Natural killer cell (primary cell): ENCODE results near the gene FAM43A. TPM values are rescaled to one million over a fixed set of nuclear protein-coding genes. Genes with fewer than 3 reads are reported as not detected.

Experiments
- ATAC-seq, 3 donors: fragments of 150-1000 bp in 2 of 3; fragments of 200-7000 bp in 1 of 3; cut with Tn5 transposase; 1 replicate in 1 of 3; 2 replicates in 2 of 3; pipeline ENCODE4 v1.10.0; 2021; ENCODE audit warnings: mild to moderate bottlenecking in 2 of 3, moderate library complexity in 2 of 3
- DNase-seq, 2 donors: peaks; one replicate each; pipeline versions ENCODE4 v3.0.0 to v3.0.0-alpha.2; 2013 to 2021; ENCODE audit warnings: mixed read lengths in 1 of 2
- H3K27ac ChIP-seq: one replicate; pipeline ENCODE4 v1.5.1; 2013; ENCODE audit warnings: mild to moderate bottlenecking, low read length
- H3K27me3 ChIP-seq: one replicate; pipeline ENCODE4 v1.6.1; 2013; ENCODE audit warnings: low read length; ENCODE audit not compliant: control insufficient read depth, insufficient read depth
- H3K36me3 ChIP-seq: one replicate; pipeline ENCODE4 v1.6.1; 2013; ENCODE audit warnings: low read length; ENCODE audit not compliant: control insufficient read depth, insufficient read depth
- H3K4me1 ChIP-seq: one replicate; pipeline ENCODE4 v1.6.1; 2013; ENCODE audit warnings: low read length; ENCODE audit not compliant: control insufficient read depth, insufficient read depth
- H3K4me3 ChIP-seq: one replicate; pipeline ENCODE4 v1.5.1; 2013; ENCODE audit warnings: low read length
- H3K9me3 ChIP-seq: one replicate; pipeline ENCODE4 v1.6.1; 2013; ENCODE audit warnings: low read length; ENCODE audit not compliant: control insufficient read depth, insufficient read depth
- H3K27ac Mint-ChIP-seq, 2 donors: one replicate each; pipeline ENCODE4 v1.8.0; 2022; ENCODE audit warnings: mild to moderate bottlenecking in 2 of 2, mixed read lengths in 2 of 2, moderate library complexity in 1 of 2
- H3K27me3 Mint-ChIP-seq, 2 donors: one replicate each; pipeline ENCODE4 v1.8.0; 2022; ENCODE audit warnings: low read depth in 2 of 2, mixed read lengths in 2 of 2
- H3K36me3 Mint-ChIP-seq: one replicate; pipeline ENCODE4 v1.8.0; 2022; ENCODE audit warnings: mixed read lengths
- H3K4me1 Mint-ChIP-seq, 2 donors: one replicate each; pipeline ENCODE4 v1.8.0; 2022; ENCODE audit warnings: mixed read lengths in 2 of 2
- H3K4me3 Mint-ChIP-seq: one replicate; pipeline ENCODE4 v1.8.0; 2022; ENCODE audit warnings: mild to moderate bottlenecking, moderate library complexity, mixed read lengths
- H3K9me3 Mint-ChIP-seq, 2 donors: one replicate each; pipeline ENCODE4 v1.8.0; 2022; ENCODE audit warnings: mixed read lengths in 2 of 2
- CTCF ChIP-seq: fragments of 200-600 bp; IDR thresholded peaks from one replicate; pipeline ENCODE4 v1.8.0; 2022; ENCODE audit warnings: antibody characterized with exemption
- WGBS: methylation state at CpG from one replicate; pipeline ENCODE4 v1.1.7; 2013; ENCODE audit warnings: missing lambda C conversion rate; ENCODE audit not compliant: insufficient coverage; 5-methylcytosine and 5-hydroxymethylcytosine counted together
- intact Hi-C: fragments of 100-400 bp; cut with micrococcal nuclease; formaldehyde crosslinking; loops from one replicate; pipeline ENCODE4 v1.14.2; 2022
- total RNA-seq, 4 donors: library from RNA; stranded (reverse); fragments of 120-200 nt in 1 of 4; gene quantifications; one replicate each; pipeline versions ENCODE4 v1.2.3 to v1.2.4, GENCODE V29; 2013 to 2022

Gene FAM43A
- total RNA-seq, 3 donors from 2014 or later (not counting 1 experiment from before 2014, with no cell fraction given): 13.2 to 35.2 (median 21.6) TPM

- 79% methylated on average over 6 of the region's 6 CpGs for WGBS
- peak overlapping the region; percentile 91 to 92 for H3K27ac Mint-ChIP-seq
- peak overlapping the region; percentile 86 for H3K4me3 Mint-ChIP-seq
Measured at GRCh38 chr3:194714564-194714963, 28.9 kb downstream of the FAM43A start.

GRCh38 chr3:194715022-194715800 lies 29.5 kb downstream of the FAM43A start:
- H3K36me3 Mint-ChIP-seq: no peaks in the 10 kb centered on the region
- Histone ChIP-seq H3K27ac (peak overlapping the region; percentile 71), H3K4me3 (no peak overlapping the region), H3K9me3 (no peaks in the 10 kb centered on the region), H3K36me3 (no peaks in the 10 kb centered on the region), H3K27me3 (no peaks in the 10 kb centered on the region), H3K4me1 (peaks cover 27% of the 10 kb centered on the region)
- DNase-seq (peak; percentile 37 to 56), ATAC-seq (peak; percentile 88 to 98 (median 89))
- no peaks in the 10 kb centered on the region for H3K27me3 Mint-ChIP-seq
- peaks cover 24 to 29% of the 10 kb centered on the region in 2 donors for H3K4me1 Mint-ChIP-seq
- no peak for TF ChIP-seq CTCF
- 74% methylated on average over 8 of the region's 8 CpGs for WGBS
- peak overlapping the region; percentile 86 for H3K4me3 Mint-ChIP-seq
- H3K9me3 Mint-ChIP-seq: no peaks in the 10 kb centered on the region
- peak overlapping the region; percentile 91 to 92 for H3K27ac Mint-ChIP-seq
- intact Hi-C loops: loop anchor here (1.0 kb wide), 2 partner anchors 27 to 54 kb away; no protein-coding TSS in a partner anchor

More at GRCh38 chr3:194714564-194714963, 28.9 kb downstream of the FAM43A start:
- intact Hi-C loops: no loop called here
- Histone ChIP-seq H3K27ac (peak overlapping the region; percentile 67), H3K4me3 (no peak overlapping the region), H3K27me3 (no peaks in the 10 kb centered on the region), H3K4me1 (peaks cover 27% of the 10 kb centered on the region), H3K36me3 (no peaks in the 10 kb centered on the region), H3K9me3 (no peaks in the 10 kb centered on the region)
- Mint-ChIP-seq H3K27me3 (no peaks in the 10 kb centered on the region), H3K36me3 (no peaks in the 10 kb centered on the region), H3K4me1 (peaks cover 24 to 29% of the 10 kb centered on the region in 2 donors), H3K9me3 (no peaks in the 10 kb centered on the region)
- DNase-seq (no peak), ATAC-seq (no peak)
- TF ChIP-seq CTCF: no peak

GRCh38 chr3:194718079-194718478 lies 32.4 kb downstream of the FAM43A start:
- peaks cover 27% of the 10 kb centered on the region for H3K4me1 ChIP-seq
- intact Hi-C loops: no loop called here
- Mint-ChIP-seq H3K27ac (peak overlapping the region in 1 of 2 donors; percentile 92), H3K36me3 (no peaks in the 10 kb centered on the region), H3K4me3 (no peak overlapping the region), H3K4me1 (peaks cover 24 to 25% of the 10 kb centered on the region in 2 donors), H3K9me3 (no peaks in the 10 kb centered on the region), H3K27me3 (no peaks in the 10 kb centered on the region)
- no peaks in the 10 kb centered on the region for H3K9me3 ChIP-seq
- TF ChIP-seq CTCF: no peak
- no peak overlapping the region for H3K4me3 ChIP-seq
- 94% methylated on average over 1 of the region's 2 CpGs for WGBS
- H3K36me3 ChIP-seq: no peaks in the 10 kb centered on the region
- no peak overlapping the region for H3K27ac ChIP-seq
- H3K27me3 ChIP-seq: no peaks in the 10 kb centered on the region
- ATAC-seq (no peak), DNase-seq (no peak)
